Activated CD4-positive, alpha-beta T cell treated with anti-CD3 and anti-CD28 coated beads, Interleukin-2, amount 50 U/mL, for 16 hours (primary cell): Measurements from ENCODE around the gene GALNT9.
"Not testable (repeated sequence)": the region's sequence is repeated elsewhere in the genome, so short reads cannot be mapped to it uniquely, and the experiment has no call there.

ENCODE experiments used
- DNase-seq: peaks from one replicate; pipeline ENCODE4 v3.0.0-alpha.2; 2020

GALNT9 gene

GRCh38 chr12:132210223-132211055, 119.0 kb downstream of the GALNT9 start:
- DNase-seq: no peak

GRCh38 chr12:132209619-132210222, 119.7 kb downstream of the GALNT9 start:
- DNase-seq: no peak

DNA sequence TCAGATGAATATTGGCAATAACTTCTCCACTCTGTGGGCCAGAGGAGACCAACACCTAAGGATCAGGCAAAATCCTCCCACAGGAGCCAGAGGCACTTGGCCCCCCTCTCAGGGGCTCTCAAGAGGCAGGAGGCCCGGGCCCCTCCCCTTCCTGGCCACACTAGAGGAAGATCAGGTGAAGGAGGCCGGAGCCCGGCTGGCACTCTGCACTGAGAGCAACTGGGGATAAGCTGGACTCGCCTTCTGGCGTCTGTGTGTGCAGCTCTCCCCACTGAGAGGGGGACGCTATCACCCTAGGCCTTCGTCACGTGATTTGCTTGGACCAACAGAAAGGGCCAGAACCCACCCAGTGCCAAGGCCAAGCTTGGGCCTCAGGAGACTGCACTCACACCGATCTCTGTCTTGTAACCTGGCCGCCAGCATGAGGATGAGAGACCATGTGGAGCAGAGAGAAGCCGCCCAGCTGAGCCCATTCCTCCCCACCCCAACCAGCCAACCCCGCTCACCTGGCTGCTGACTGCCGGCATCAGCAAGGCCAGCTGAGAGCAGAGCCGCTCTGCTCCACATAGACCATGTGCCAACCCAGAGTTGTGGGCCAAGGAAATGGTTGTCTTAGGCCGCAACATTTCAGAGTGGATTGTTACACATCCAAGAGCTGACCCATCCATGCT, 121.1 kb downstream of the GALNT9 start:
- no peak for DNase-seq

GRCh38 chr12:132207083-132207775, 122.2 kb downstream of the GALNT9 start:
- DNase-seq: no peak

DNA sequence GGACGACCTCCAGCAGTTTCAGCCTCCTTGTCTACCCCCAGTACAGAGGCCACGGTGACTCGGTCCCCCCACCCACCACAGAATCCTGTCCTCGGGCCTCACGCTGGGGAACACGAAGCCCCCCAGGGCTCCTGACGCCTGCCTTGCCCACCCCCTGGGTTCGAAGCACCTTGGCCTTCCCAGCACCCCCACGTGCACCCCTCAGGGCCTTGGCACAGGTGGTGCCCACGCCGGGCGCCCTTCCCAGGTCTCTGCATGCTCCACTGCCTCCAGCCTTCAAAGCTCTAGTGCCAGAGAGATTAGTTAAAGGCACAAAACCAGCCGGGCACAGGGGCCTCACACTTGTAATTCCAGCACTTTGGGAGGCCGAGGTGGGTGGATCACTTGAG, 123.3 kb downstream of the GALNT9 start:
- DNase-seq: no peak

DNA sequence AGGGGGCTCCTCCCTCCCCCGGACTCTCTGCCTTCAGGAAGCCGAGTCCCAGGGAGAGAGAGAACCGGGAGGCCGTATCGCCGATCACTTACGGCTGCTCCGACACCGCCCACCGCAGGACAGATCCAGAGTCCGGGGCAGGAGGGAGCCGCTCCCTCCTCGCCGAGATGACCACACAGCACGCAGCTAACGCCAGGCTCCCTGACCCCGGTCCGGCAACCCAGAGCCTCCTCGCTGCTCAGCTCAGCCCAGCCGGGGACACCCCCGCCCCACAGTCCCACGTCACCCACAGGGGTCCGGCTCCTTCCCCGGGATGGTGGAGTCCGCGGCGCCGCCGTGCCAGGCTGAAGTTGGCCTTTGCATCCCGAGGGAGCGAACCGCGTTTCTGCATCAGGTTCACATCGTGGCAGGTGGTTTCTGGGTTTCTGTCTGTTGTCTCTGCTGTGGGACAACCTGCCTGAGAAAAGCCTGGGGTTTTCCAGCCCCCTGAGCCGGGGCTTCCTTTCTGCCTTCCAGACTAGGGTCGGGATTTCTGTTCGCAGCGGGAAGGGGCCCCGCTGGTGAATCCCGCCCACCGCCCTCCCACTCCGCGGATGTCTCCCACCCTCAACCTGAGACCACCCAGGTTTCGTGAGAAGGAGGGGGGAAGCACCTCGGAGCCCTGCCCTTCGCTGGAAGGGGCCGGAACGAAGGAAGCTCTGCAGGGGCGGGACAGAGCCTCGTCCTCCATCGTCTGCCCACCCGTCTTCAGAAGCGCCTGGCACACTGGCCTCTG, 123.9 kb downstream of the GALNT9 start:
- DNase-seq: no peak

GRCh38 chr12:132204793-132205270, 124.6 kb downstream of the GALNT9 start:
- DNase-seq: no peak

DNA sequence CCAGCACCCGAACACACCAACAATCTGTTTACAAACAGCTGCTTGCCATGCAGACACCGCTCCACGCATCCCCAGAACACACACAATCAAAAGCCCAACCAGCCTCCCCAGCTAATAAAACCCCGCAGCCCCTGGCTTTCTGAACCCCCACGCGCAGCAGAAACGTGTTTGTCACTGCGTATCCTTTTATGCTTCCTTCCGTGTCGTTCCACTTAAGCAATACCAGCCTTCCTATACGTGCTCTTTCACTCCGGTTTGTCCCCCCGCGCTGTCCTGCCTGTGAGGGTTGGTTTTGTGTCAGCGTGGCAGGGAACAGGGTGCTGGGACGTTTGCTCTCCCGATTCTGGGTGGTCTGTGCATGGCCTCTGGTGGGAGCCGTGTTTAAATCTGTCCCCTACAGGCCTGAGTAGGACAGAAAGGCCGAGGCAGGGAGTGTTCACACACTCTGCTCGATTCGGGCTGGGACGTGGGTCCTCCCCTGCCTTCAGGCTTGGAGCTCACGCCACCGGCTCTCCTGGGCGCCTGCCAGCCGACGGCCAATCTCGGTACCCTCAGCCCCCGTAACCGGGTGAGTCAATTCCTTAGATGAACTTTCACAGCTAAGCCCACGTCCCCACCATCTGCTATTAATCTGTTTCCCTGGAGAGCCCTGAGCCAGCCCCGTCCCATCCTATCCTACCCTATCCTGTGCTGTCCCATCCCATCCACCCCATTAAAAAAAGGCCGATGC, 125.2 kb downstream of the GALNT9 start:
- no peak for DNase-seq

- no peak for DNase-seq
These were observed 126.3 kb downstream of the GALNT9 start for GRCh38 chr12:132202929-132203721.

GRCh38 chr12:132201391-132202120, 127.8 kb downstream of the GALNT9 start:
- DNase-seq: no peak

- no peak for DNase-seq
These were observed 128.6 kb downstream of the GALNT9 start for GRCh38 chr12:132200800-132201199.

- no peak for DNase-seq
These were observed 129.7 kb downstream of the GALNT9 start for GRCh38 chr12:132199526-132200319.

GRCh38 chr12:132199101-132199500, 130.3 kb downstream of the GALNT9 start:
- no peak for DNase-seq

GRCh38 chr12:132197581-132198354, 131.6 kb downstream of the GALNT9 start:
- no peak for DNase-seq

- DNase-seq: no peak
These were observed 132.5 kb downstream of the GALNT9 start for GRCh38 chr12:132196873-132197390.

- no peak for DNase-seq
These were observed 133.1 kb downstream of the GALNT9 start for GRCh38 chr12:132196038-132196872.

GRCh38 chr12:132195242-132195641, 134.1 kb downstream of the GALNT9 start:
- not testable (repeated sequence) for DNase-seq
